Measurements from ENCODE around the gene SEMA3F.

The SEMA3F gene

DNA sequence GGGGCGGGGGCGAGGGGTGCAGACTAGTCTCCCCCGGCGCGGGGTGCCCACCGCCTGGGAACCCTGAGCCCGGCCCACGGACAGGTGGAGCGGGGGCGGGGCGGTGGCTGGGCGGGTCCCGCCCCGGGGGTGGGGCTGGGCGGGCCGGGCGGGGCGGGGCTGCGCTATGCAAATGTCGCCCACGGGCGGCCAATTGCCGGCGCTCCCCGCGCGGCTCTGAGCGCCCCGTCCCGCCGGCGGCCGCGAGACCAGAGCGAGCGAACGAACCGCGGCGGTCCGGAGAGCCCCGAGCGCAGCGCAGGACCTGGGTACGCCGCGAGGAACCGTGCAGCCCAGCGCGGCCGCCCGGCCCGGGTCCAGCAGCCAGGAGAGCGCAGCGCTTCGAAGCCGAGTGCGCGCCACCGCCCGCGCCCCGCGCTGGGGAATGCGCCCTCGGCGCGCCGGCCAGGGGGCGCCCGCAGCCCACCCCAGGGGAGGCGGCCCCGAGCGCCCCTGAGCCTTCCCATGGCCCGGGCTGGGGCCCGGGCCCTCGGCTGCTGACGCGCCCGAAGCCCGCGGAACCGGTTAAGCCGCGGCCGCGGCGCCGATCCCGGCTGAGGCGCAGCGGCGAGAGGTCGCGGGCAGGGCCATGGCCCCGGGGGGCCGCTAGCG lies at the start of gene SEMA3F:
TSS of gene SEMA3F (plus strand) at position 485 of the 651 bp plus-strand sequence. CDS start 4,299 bp downstream, outside the sequence.
- DNase-seq = no peak

DNA sequence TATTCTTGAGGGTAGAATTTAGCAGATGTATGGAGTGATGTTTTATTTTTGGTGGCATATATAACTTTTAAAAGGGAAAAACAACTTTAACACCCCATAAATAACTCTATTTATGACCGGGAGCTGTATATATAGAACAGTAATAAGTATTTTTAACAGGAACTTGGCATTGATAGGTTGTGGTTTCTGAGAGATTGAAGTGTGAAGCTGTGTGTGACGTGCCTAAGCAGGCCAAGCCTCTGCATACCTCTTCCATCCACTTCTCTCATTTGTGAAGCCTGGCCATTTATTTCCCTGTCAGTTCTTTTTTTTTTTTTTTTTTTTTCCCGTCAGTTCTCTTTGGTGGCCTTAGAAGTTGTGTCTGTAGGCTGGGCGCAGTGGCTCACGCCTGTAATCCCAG lies 43.4 kb upstream of the SEMA3F start:
- DNase-seq = no peak

- DNase-seq = no peak
Observed at GRCh38 chr3:50112462-50112861, 42.7 kb upstream of the SEMA3F start.

GRCh38 chr3:50117120-50117519 lies 38.0 kb upstream of the SEMA3F start:
- DNase-seq = no peak

DNA sequence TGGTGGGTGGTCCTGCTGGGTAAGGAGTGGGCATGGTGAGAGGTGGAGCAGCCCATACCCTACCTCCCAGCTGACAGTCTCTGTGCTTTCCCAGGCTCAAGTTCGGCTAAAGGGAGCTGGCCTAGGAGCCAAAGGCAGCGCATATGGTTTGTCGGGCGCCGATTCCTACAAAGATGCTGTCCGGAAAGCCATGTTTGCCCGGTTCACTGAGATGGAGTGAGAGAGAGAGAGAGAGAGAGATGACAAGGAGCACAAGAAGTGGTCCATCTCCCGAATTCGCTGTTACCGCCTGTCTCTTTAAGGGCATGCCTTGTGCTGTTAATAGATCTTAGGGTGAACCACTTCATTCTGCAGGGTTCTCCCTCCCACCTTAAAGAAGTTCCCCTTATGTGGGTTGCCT lies 36.9 kb upstream of the SEMA3F start:
- DNase-seq = no peak

- no peak for DNase-seq
Observed at GRCh38 chr3:50119786-50120185, 35.3 kb upstream of the SEMA3F start.

GRCh38 chr3:50120364-50121071 lies 34.6 kb upstream of the SEMA3F start:
- DNase-seq = no peak

- DNase-seq = peak; percentile 64
Observed at GRCh38 chr3:50121072-50122032, 33.8 kb upstream of the SEMA3F start.

- DNase-seq = no peak
Observed at GRCh38 chr3:50122071-50122470, 33.1 kb upstream of the SEMA3F start.

DNA sequence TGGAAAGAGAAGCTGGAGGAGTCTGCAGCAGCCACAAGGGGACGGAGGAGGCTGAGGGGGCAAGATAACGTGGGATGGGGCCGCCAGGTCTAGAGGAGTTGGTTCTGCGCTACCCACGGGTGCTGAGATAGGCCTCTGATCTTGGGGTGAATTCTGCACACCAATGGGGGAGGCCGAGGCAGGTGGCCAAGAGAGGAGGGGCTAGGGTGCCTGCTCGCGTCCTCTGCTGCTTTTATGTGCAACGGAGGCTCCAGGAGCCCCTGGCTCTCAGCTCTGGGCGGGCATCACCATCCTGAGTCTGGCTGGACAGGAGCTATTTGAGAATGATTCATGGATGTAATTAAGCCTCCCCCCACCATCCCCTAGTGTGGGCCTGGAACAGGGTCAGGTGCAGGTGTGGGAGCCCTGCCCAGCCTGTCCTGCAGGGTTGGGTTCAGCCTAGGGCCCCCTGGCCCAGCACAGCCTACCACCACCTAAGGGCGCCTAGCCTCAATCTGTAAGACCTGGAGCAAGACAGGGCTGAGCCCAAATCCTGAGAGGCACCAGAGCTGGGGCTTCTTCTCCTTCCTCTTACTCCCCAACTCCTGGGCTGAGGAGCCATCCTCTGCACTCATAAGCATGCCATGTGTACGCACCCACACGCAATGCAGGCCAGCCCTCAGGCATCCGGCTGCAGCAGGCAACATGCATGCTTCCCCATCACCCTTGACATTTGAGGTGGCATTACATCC lies 32.3 kb upstream of the SEMA3F start:
- no peak for DNase-seq

DNA sequence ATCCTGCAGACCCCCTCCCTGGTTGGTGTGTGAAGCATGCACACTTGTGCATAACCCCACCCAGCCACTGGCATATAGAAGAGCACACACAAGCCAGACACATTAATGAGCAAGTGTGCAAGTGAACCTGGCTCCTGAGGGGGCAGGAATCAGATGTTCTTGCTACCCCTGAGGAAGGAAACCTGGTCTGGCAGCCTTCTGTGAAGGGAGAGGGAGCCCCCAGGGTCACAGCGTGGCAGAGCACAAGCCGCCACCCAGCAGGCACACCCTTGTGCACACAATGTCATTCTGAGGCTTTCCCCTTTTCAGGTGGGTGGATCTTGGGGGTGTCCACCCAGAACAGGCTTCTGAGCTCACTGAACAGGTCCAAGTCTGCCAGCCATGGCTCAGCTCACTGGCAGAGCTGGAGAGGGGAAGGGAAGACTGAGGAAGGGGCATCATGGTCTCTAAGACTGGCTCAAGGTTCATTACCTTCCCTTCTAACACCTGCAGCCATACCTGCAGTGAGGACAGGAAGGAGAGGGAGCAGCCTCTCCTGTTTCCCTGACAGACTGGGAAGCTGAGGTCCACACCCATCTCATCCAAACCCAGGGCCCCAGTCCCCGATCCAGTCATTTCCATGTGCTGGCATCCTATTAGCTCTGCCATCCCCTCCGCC lies 31.6 kb upstream of the SEMA3F start:
- DNase-seq = no peak

DNA sequence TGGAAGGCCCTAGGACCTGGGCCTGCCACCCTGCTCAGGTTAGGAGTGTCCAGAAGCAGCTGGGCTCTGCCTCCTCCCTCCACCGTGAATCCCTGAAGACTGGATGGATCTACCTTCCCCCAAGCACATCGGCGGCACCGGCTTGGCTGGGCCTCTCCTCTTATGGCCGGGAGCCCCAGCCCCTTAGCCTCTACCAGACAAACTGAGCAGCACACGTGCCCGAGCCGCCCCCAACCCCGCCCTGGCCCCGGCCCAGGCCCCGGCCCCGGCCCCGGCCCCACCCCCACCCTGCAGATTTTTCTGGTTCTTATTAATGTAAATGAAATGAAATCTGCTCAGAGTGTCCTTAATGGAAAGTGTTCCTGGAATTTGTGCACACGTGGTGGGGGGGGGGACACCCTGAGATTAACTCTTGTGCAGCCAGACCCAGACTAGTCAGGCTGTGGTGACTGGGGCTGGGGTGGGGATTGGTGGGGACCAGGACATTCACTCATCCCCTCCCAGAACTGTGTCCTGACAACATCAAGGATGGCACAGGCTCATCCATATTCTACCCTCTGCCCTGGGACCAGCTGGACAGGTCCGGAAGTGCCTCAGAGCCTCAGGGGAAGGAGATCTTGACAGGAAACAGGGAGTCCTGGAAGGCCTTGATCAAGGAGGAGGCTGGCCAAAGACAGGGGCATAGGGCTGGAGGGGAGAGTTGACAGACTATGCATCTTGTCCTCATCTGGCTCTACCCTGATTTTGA lies 30.9 kb upstream of the SEMA3F start:
- no peak for DNase-seq

- no peak for DNase-seq
Observed at GRCh38 chr3:50124800-50125178, 30.3 kb upstream of the SEMA3F start.

- DNase-seq = no peak
Observed at GRCh38 chr3:50125541-50126286, 29.4 kb upstream of the SEMA3F start.

DNA sequence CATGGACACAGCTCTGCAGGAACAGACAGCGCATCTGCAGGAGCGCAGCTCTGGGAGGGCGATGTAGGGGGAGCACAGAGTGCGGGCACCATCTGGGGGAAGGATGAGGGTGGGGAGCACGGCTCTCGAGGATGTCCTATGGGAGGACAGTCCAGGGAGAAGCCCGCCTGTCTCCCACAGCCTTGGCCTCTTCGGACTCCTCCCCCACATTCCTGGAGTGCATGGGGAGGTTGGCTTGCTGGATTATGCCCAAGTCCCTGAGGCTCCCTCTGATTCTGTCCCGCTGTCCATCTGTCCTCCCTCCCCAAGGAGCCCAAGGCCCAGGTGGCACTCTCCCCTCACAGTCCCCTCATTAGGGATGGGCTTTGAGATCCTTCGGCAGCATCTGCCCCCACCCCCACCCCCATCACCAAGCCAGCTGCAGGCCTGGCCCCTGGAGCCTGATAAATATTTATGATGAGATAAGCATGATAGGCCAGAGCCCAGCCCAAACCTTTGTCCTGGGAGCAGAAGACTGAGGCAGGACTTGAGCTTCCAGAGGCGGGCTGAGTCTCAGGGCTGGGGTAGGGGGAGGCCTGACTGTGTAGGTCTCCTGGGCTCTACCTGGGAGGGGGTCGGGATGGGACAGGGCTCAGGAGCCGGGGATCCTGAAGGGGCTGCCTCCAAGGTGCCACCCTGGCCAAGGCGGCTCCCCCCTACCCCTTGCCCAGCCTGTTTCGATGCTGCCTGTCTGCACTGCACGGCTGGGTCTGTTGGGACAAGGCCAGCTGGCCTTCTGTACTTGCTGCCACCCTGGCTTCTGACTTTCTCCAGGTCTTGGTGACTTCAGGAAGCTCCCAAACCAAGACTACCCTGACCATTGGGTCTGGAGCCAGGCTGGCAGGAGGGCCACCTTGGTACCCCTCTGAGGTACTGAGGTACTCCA lies 28.6 kb upstream of the SEMA3F start:
- DNase-seq = no peak

DNA sequence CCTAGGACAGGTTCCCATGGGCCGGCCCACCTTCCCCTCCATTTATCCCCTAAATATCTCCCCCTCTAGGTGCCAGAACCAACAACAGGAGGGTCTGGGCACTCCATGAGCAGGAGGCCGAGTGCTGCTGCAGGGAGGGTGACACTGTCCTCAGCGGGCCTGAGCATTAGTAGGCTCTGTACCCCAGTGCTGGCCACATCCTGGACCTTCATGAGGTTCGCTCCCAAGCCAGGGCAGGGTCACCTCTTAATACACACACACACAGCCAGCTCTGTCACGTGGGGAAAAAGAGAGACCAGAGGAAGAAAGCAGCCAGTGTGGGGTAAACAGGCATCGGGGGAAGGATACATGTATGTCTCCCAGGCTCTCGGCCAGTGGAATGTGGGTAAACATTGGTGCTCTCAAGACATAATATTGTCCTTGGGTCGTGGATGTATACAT lies 27.9 kb upstream of the SEMA3F start:
- DNase-seq = no peak

- DNase-seq = no peak
Observed at GRCh38 chr3:50128001-50128400, 27.1 kb upstream of the SEMA3F start.

DNA sequence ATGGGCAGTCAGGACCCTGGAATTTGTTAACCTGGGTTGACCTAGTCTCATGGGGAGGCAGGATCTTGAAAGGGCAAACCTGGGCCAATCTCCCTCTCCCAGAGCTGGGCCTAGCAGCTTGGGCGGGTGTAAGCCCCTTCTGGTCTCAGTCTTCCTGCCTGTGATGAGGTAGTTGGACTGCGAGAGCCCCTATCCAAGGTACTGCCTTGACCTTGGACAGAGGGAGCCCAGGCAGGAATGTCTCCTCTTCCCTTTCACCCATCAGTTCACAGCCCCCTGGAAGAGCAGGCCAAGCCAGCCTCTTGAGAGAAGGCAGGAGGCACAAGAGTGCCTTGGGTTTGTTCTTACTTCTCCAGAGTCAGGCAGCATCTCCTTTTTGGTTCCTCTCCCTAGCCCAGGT lies 24.7 kb upstream of the SEMA3F start:
- no peak for DNase-seq

All from midbrain (tissue), 1 donor.